GM21786 (cell line): Measurements from ENCODE around the gene DEAF1.

ENCODE experiments used
- ATAC-seq: cut with Tn5 transposase; IDR thresholded peaks from one replicate; pipeline ENCODE4 v1.9.1; 2021; ENCODE audit not compliant: unreplicated experiment

The DEAF1 gene

DNA sequence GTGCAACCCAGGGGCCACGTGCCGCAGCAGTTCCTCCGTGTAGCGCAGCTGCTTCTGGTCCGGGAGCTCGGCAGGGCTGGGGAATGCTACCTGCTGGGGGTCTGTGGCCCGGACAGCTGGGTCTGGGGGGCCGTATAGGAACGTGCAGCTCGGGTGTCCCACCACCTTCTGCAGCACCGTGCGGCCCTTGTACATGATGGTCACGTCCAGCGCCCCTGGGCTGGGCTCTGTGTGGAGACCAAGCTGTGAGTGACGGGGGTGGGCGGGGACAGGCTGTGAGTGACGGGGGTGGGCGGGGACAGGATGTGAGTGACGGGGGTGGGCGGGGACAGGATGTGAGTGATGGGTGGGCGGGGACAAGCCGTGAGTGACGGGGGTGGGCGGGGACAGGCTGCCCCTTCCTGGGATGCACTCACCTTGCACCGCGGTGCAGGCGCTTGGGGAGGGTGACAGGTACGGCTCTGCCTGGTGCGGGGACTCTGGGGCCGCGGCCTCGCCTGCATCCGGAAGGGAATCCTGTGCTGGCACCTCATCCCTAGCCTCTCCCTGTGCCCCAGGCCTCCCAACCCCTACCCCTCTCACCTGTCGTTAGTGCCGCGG, 81.6 kb downstream of the DEAF1 start:
- ATAC-seq = no peak

DNA sequence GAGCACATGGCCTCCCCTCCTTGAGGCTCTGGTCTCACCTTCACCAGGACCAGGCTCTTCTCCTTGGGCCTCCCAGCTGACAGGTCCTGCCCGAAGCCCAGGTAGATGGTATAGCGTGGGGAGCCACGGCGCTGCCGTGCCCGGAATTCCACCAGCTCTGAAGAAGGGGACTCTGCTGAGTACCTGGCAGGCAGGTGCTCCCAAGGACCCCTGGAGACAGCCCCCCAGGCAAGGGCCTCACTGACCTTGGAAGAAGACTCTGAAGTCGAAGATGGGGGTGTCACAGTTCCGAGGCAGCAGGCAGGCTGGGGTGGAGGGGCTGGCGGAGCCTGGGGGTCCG, 82.1 kb downstream of the DEAF1 start:
- ATAC-seq = no peak

DNA sequence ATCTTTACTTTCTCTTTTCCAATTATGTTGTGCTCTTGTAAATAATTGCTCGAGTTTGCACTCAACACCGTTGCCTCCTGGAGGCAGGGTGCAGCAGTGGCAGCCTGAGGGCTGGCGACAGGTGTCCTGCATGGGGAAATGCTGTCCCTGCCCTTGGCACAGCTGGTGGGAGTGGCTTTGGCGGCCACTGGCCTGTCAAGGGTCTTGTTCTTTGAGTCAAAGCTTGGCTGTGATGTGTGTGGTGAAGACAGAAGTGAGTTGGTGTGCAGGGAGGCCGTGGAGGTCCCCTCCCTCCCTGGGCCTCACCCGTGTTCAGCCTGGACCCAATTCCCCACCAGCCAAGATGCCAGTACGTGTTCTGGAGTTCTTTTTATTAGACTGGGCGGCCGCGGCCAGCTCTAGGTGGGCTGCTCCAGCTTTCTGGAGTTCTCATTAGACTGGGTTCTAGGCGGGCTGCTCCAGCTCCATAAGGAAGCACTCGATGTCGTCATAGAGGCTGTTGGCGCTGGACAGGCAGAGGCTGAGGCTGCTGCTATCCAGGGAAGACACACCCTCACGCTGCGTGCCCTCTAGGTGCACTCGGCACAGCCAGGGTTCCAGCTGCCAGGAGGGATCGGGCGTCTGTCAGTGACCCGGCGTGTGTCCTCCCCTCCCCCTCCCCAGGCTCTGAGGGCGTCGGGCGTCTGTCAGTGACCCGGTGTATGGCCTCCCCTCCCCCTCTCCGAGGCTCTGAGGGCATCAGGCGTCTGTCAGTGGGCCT, 82.6 kb downstream of the DEAF1 start:
- ATAC-seq = no peak

GRCh38 chr11:611001-611996, 83.7 kb downstream of the DEAF1 start:
- no peak for ATAC-seq

- ATAC-seq = no peak
These were observed 84.7 kb downstream of the DEAF1 start for GRCh38 chr11:610146-610801.

- ATAC-seq = no peak
These were observed 85.6 kb downstream of the DEAF1 start for GRCh38 chr11:609341-609811.

DNA sequence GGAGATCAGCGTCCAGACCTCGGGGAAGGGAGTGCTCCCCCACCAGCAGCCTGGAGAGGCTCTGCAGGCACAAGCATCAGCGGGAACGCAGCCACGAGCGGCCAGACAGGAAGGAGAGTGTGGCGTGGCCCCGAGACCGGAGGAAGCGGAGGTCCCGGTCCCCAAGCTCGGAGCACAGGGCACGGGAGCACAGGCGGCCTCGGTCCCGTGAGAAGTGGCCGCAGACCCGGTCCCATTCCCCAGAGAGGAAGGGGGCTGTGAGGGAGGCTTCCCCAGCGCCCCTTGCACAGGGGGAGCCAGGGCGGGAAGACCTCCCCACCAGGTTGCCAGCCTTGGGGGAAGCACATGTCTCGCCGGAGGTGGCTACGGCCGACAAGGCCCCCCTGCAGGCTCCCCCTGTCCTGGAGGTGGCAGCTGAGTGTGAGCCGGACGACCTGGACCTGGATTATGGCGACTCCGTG, 86.2 kb downstream of the DEAF1 start:
- ATAC-seq = no peak

DNA sequence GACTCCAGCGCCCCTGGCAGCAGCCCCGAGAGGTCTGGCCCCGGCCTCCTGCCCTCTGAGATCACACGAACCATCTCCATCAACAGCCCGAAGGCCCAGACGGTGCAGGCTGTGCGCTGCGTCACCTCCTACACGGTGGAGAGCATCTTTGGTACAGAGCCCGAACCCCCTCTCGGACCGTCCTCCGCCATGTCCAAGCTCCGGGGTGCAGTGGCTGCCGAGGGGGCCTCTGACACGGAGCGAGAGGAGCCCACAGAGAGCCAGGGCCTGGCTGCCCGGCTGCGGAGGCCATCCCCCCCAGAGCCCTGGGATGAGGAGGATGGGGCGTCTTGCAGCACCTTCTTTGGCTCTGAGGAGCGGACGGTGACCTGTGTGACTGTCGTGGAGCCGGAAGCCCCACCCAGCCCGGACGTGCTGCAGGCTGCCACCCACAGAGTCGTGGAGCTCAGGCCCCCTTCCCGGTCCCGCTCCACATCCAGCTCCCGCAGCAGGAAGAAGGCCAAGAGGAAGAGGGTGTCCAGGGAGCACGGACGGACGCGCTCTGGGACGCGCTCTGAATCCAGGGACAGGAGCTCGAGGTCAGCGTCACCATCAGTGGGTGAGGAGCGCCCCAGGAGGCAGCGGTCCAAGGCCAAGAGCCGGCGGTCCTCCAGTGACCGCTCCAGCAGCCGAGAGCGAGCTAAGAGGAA, 86.9 kb downstream of the DEAF1 start:
- no peak for ATAC-seq

DNA sequence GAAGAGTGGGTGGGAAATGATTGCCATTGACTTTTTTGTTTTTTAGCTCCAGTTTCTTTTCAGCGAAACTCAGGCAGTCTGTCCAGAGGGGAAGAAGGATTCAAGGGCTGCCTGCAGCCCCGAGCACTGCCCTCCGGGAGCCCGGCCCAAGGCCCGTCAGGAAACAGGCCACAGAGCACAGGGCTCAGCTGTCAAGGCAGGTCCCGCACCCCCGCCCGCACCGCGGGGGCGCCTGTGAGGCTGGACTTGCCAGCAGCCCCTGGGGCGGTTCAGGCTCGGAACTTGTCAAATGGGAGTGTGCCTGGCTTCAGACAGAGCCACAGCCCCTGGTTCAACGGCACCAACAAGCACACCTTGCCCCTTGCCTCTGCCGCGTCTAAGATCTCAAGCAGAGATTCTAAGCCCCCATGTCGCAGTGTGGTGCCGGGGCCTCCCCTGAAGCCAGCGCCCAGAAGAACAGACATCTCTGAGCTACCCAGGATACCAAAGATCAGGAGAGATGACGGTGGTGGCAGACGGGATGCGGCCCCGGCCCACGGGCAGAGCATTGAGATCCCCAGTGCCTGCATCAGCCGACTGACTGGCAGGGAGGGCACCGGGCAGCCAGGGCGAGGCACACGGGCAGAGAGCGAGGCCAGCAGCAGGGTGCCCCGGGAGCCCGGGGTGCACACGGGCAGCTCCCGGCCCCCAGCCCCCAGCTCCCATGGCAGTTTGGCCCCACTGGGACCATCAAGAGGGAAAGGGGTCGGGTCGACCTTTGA, 87.8 kb downstream of the DEAF1 start:
- ATAC-seq = no peak

- no peak for ATAC-seq
These were observed 88.8 kb downstream of the DEAF1 start for GRCh38 chr11:606245-606644.

DNA sequence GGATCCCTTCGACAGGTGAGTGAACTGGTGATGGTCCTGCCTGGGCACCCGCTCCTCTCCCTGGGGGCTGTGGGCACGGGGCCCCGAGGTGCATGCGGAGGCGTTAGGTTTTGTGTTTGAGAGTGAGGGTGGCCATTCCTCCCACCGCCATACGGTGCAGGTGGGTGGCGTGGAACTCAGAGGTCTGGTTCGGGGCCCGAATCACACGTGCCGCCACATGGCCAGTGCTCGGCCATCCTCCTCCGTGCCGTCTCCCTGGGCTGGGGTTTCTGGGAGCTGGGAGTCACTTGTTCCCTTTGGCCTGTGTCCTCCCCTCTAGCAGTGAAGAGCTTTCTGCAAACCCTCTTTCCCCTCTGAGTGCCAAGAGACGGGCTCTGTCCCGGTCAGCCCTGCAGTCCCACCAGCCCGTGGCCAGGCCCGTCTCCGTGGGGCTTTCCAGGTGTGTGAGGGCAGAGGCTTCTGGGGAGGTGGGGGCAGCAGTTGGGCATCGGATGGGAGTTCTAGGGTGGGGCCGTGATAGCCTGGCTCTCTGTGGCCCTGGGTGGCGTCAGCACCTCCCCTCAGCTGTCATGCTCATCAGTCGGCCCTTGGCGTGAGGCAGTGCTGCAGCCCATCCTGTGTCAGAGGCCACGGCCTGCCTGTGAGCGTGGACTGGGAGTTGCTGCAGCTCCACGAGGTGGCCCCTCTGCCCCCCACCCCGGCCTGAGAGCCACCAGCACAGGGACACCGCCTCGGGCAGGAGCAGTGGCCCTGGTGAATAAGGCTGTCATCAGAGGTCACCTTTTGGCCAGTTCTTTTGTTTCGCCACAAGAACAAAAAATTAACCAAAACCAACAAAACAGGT, 89.5 kb downstream of the DEAF1 start:
- ATAC-seq = no peak

- no peak for ATAC-seq
These were observed 91.9 kb downstream of the DEAF1 start for GRCh38 chr11:603154-603553.

DNA sequence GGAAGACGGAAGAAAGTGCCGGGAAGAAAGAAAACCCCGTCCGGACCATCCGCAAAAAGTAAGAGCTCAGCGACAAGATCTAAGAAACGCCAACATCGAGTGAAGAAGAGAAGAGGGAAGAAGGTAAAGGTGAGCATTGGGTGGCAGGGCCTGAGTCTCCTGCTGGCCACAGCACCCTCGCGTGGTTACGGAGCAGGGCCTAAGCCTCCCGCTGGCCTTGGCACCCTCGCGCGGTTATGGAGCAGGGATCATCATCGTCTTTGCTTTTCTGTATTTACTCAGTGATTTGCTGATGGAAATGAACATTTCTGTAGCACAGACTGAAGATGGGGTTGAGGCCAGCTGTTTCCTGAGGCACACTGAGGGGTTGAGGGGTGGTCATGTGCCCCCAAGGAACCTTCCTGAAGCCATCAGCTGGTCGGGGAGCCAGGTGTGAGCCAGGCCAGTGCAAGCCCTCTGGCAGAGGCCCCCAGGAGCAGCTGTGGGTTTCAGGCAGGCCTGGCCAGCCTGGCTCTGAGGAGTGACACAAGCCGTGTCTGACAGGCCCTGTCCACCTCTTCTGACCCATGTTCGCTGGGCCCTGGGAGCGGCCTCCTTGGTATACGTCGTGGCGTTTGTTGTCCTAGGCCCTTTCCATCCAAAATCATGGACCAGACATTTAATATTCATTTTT, 93.3 kb downstream of the DEAF1 start:
- ATAC-seq = no peak

DNA sequence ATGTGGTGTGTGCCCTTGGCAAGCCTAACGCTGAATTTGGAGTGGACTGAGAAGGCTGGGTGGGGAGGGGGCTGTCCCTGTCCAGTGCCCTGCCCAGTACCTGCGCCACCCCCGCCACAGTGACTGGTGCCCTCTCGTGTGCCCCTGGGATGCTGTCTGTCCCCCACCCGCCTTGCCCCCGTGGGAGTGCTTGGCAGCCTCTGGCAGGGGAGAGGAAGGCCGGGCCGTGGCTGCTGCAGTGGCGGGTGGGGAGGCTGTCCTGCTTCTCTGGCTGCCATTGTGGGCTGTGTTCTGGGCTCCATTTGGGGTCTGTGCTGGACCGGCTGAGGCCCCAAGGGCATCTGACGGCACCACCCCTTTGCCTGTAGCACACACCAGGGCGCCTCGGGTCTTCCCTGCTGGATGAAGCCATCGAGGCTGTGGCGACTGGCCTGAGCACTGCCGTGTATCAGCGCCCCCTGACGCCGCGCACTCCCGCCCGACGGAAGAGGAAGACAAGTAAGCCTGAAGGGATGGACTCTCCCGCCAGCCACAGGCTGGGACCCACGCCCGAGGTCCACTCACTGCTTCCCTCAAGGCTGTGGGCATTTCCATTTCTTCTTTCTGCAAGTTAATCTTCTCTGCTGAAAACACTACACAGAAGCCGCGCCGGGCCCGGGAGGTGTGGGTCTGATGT, 96.9 kb downstream of the DEAF1 start:
- no peak for ATAC-seq

DNA sequence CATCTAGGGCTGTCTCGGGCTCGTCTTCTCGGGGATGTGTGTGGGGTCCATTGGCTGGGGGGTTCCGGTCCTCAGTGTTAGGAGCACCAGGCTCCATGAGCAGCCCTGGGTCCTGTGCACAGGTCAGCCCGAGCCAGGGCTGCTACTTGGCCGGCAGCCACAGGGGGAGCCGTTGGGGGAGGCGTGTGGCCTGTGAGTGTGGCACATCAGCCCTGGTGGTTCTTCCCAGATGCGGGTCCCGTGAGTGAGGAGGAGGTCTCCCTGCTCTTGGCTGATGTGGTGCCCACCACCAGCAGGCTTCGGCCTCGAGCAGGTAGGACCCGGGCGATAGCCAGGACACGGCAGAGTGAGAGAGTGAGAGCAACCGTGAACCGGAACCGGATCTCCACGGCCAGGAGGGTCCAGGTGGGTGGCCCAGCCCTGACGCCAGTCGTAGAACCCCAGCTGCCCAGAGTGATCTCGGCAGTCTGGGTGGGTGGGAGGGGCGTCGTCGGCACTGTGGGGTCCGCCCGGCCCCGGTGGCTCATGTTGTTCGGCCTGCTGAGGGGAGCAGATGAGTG, 97.8 kb downstream of the DEAF1 start:
- no peak for ATAC-seq

GRCh38 chr11:596374-596773, 98.6 kb downstream of the DEAF1 start:
- ATAC-seq = no peak

DNA sequence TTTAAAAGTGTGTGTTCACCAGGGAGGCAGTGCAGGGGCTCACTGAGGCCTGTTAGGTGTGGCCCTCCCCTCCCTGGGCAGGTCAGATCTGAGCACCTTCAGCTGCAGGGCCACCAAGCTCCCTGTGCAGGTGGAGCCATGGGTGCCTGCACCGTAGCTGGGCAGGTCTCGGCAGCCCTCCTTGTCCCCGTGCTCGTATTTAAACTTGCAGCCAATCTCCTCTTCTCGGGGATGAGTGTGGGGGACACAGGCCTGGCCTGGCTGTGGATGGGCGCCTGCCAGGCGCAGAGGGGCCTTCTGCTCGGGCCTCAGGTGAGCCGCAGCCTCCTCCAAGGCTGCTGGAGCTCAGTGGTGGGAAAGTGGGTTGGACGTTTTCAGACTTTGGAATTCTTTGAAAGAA, 99.6 kb downstream of the DEAF1 start:
- no peak for ATAC-seq
